ENCODE results near the gene IQCE.

- TF ChIP-seq, protein P1, sequence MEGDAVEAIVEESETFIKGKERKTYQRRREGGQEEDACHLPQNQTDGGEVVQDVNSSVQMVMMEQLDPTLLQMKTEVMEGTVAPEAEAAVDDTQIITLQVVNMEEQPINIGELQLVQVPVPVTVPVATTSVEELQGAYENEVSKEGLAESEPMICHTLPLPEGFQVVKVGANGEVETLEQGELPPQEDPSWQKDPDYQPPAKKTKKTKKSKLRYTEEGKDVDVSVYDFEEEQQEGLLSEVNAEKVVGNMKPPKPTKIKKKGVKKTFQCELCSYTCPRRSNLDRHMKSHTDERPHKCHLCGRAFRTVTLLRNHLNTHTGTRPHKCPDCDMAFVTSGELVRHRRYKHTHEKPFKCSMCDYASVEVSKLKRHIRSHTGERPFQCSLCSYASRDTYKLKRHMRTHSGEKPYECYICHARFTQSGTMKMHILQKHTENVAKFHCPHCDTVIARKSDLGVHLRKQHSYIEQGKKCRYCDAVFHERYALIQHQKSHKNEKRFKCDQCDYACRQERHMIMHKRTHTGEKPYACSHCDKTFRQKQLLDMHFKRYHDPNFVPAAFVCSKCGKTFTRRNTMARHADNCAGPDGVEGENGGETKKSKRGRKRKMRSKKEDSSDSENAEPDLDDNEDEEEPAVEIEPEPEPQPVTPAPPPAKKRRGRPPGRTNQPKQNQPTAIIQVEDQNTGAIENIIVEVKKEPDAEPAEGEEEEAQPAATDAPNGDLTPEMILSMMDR (IDR thresholded peaks at IDR 0.05): no peak
- no peak for TF ChIP-seq POLR2A (IDR thresholded peaks at IDR 0.05)
Measured at GRCh38 chr7:2601065-2601464, 42.3 kb downstream of the IQCE start.

All from ovary (tissue), 3 donors.